Progenitor cell of endocrine pancreas (in vitro differentiated cells): ENCODE measurements around the gene MAP3K5. TPM values are rescaled to one million over a fixed set of nuclear protein-coding genes. Genes with fewer than 3 reads are reported as not detected.

Experiments used
- DNase-seq: peaks from one replicate; pipeline ENCODE4 v3.0.0; 2021; ENCODE audit warnings: low spot score; ENCODE audit not compliant: unreplicated experiment
- H3K27ac Mint-ChIP-seq: 2 replicates; pipeline ENCODE4 v1.8.0; 2021; ENCODE audit warnings: mild to moderate bottlenecking, moderate library complexity, mixed read lengths
- H3K27me3 Mint-ChIP-seq: 2 replicates; pipeline ENCODE4 v1.8.0; 2021; ENCODE audit warnings: mixed read lengths
- H3K36me3 Mint-ChIP-seq: 2 replicates; pipeline ENCODE4 v1.8.0; 2022; ENCODE audit warnings: mixed read lengths; ENCODE audit not compliant: insufficient read depth
- H3K4me1 Mint-ChIP-seq: 2 replicates; pipeline ENCODE4 v1.8.0; 2021; ENCODE audit warnings: low read depth, mixed read lengths
- H3K4me3 Mint-ChIP-seq: 2 replicates; pipeline ENCODE4 v1.8.0; 2021; ENCODE audit warnings: low read depth, mild to moderate bottlenecking, moderate library complexity, mixed read lengths
- H3K9me3 Mint-ChIP-seq: 2 replicates; pipeline ENCODE4 v1.8.0; 2021; ENCODE audit warnings: low read depth, mixed read lengths
- CTCF ChIP-seq: fragments of 200-600 bp; sonication (generic); IDR thresholded peaks from one replicate; pipeline ENCODE4 v1.5.0; 2021; ENCODE audit warnings: antibody characterized with exemption, mild to moderate bottlenecking; ENCODE audit not compliant: unreplicated experiment
- total RNA-seq: library from RNA; stranded (reverse); gene quantifications from 2 replicates; pipeline ENCODE4 v1.2.1, GENCODE V29; 2021

MAP3K5 gene
- total RNA-seq, 1 donor from 2014 or later = 1.1 TPM

GRCh38 chr6:136616527-136616926 lies 175.8 kb downstream of the MAP3K5 start:
- no peak overlapping the region for H3K4me3 Mint-ChIP-seq
- no peaks in the 10 kb centered on the region for H3K36me3 Mint-ChIP-seq
- H3K27ac Mint-ChIP-seq = no peak overlapping the region
- DNase-seq = no peak
- no peak for TF ChIP-seq CTCF
- no peaks in the 10 kb centered on the region for H3K9me3 Mint-ChIP-seq
- H3K4me1 Mint-ChIP-seq = no peaks in the 10 kb centered on the region
- H3K27me3 Mint-ChIP-seq = peaks cover 2% of the 10 kb centered on the region

- H3K4me3 Mint-ChIP-seq = no peak overlapping the region
- H3K27ac Mint-ChIP-seq = no peak overlapping the region
- no peak for TF ChIP-seq CTCF
- no peaks in the 10 kb centered on the region for H3K36me3 Mint-ChIP-seq
- DNase-seq = no peak
- H3K9me3 Mint-ChIP-seq = no peaks in the 10 kb centered on the region
- H3K27me3 Mint-ChIP-seq = peaks cover 4% of the 10 kb centered on the region
- no peaks in the 10 kb centered on the region for H3K4me1 Mint-ChIP-seq
Observed at GRCh38 chr6:136614994-136615393, 177.3 kb downstream of the MAP3K5 start.

- Mint-ChIP-seq H3K36me3 (no peaks in the 10 kb centered on the region), H3K27me3 (peaks cover 6% of the 10 kb centered on the region), H3K4me3 (no peak overlapping the region), H3K27ac (no peak overlapping the region), H3K9me3 (no peaks in the 10 kb centered on the region), H3K4me1 (no peaks in the 10 kb centered on the region)
- no peak for TF ChIP-seq CTCF
- DNase-seq = no peak
Observed at GRCh38 chr6:136614350-136614749, 177.9 kb downstream of the MAP3K5 start.

GRCh38 chr6:136613477-136613876 lies 178.8 kb downstream of the MAP3K5 start:
- Mint-ChIP-seq H3K9me3 (no peaks in the 10 kb centered on the region), H3K27me3 (peaks cover 11% of the 10 kb centered on the region), H3K27ac (no peak overlapping the region), H3K36me3 (no peaks in the 10 kb centered on the region), H3K4me1 (no peaks in the 10 kb centered on the region), H3K4me3 (no peak overlapping the region)
- no peak for TF ChIP-seq CTCF
- DNase-seq = no peak

- H3K4me1 Mint-ChIP-seq = peaks cover 1% of the 10 kb centered on the region
- H3K4me3 Mint-ChIP-seq = no peak overlapping the region
- DNase-seq = no peak
- no peak overlapping the region for H3K27ac Mint-ChIP-seq
- no peaks in the 10 kb centered on the region for H3K9me3 Mint-ChIP-seq
- TF ChIP-seq CTCF = no peak
- H3K36me3 Mint-ChIP-seq = no peaks in the 10 kb centered on the region
- peaks cover 16% of the 10 kb centered on the region for H3K27me3 Mint-ChIP-seq
Observed at GRCh38 chr6:136612666-136613389, 179.4 kb downstream of the MAP3K5 start.
